NCI-H2107 treated with DMSO at 0.1 percent for 48 hours (cell line): ENCODE results near the gene NAT8L.

ENCODE experiments used
- DNase-seq: peaks from one replicate; lab custom pipeline; 2025; ENCODE audit not compliant: unreplicated experiment; lab: John Stamatoyannopoulos, UW

Gene NAT8L

DNA sequence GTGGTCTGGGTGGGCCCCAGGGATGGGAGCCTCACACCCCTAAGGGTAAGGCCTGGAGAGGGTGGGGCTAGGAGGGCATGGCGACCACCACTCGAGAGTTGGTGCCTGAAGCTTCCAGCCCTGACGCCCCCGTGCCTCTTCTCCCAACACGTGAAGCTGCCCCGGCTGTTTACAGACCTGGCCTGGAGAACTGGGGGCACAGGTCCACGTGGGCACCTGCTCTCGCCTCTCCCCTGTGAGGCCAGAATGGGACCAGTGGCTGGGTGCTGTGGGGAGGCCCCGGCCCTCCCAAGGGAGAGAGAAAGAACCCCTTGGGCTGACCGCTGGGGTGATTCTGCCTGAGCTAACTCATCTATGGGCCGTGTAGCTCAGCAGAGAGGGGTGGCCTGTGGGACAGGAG, 15.5 kb downstream of the NAT8L start:
- DNase-seq = no peak

DNA sequence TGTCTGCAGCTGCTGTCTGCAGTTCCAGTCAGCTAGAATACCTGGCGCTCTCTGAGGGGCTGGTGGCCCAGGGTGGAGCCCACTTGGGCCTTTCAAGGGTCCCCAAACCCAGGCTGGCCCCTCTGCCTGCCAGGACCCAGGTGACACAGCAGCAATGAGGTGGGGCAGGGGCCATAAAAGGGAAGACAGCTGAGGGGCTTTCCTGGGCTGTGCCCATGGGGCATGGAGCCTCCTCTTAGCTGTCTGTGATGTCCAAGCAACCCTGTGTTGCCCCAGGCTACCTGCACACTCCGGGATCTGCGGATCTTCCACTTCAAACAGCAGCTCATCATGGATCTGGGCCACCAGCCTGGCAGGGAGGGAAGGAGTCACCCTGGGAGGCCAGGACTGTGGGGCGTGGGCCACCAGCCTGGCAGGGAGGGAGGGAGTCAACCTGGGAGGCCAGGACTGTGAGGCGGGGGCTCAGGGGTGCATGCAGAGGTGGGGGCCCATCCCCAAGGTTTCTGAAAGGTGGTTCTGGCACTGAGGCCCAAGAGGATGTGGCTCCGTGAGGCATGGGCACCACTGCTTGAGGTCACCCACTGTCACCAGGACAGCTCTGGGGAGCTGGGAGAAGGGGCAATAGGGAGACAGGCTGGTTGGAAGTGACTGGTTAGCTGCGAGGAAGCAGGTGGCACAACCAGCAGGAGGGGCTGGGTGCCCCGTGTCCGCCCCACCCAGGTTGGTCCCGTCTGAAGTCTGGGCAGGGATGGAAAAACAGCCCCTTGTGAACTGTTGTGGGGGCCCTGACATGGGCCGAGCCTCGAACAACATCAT, 16.3 kb downstream of the NAT8L start:
- DNase-seq = no peak

DNA sequence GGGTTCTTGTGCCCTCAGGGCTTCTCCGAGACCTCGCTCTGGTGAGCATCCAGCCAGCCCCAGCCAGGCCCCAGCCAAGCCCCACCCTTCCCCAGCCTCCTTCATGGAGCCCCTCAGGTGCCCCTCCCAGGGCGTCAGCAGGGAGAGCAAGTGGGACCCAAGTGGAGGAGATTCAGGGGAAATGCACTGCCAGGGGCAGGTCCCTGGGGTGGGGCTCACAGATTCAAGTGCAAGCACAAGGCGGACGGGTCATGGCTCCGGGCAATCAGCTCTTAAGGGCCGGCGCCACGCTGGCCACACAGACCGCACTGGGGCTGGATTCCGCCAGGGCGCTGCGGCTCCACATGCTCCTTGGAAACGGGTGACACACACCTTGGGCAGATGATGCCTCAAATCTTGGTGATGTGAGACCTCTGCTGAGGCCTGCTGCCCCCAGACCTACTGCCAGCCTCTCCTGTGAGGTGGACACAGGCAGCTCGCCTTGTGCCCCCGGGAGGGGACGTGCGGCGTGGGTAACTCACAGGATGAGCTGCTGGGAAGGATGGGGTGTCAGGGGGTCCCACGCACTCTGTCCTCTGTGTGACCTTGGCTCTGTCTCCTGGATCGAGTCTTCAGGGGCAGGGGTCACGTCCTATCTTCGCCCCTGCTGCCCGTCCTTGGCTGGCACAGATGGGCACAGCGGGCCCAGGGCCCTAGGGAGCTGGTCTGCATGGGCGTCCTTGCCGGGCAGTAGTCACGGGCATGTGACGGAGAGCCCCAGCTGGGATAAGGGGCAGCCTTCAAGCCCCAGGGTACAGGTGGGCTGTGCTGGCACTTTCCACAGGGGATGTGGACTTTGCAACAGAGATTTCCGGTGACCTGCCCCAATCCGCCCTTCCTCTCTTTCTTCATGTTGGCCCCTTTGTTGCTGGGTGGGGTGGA, 17.1 kb downstream of the NAT8L start:
- no peak for DNase-seq

DNA sequence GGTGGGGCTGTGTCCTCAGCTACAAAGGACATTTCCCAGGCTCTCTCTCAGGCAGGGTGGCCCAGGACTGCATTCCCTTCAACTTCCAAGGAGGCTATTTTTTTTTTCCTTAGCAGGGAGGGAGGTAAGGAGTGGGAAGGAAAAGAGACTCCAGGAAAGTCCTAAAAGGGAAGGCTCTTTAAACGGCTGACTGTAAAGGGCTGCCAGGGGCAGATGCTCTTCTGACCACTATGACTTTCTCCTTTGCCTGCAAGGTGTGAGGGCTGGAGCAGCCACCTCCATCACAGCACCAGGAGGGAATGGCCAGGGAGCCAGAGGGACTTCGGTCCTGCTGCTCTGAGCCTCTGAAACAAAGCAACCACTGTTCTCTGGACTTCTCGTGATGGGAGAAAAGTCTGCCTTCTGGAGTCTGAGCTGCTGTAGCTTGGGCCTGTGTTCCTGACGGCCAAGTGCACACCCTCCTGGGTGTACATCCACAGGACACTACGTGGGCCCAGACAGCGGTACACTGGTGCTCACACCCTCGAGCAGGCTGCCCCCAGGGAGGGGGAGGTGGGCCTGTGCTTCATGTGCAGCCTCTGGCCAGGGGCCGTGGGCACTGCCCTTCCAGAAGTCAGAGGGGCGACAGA, 17.9 kb downstream of the NAT8L start:
- DNase-seq = no peak

DNA sequence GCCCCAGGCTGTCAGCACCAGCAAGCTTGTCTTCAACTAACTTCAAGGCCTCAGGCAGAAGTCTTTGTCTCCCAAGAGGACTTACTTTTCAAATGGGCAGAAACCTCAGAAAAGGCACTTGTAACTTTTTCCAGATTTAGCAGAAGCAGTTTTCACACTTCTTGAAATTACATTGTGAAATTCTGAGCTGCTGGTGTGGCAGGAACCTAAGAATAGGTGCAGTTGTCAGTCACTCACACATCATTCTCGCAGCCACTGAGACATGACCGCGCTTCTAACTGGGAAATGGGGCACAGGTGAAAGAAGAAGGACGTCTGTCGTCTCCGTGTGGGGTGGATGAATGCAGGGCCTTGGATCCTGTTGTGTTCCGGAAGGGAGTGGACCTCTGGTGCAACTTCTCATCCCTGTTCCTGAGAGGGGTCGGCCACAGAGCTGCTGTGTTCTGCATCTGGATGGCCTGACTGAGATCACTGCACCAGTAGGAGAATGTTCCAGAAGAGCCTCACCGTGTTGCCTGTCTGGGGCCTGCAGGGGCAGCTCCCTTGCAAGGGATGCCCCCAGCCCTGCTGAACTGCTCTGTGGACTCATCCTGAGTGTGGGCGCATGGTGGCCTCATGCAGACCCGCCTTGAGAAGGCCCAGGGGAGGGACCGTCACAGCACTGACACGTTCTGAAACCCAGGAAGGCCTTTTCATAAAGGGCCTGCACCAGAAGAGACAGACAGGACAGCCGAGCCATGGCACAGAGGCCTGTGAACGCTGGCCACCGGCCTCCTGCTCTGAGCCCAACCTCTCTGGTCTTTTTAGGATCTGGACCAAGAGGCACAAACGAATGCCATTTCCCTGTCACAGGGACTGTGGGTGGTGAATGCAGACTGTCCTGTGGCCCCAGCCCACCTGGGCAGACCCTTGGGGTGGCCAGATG, 18.7 kb downstream of the NAT8L start:
- DNase-seq = no peak

DNA sequence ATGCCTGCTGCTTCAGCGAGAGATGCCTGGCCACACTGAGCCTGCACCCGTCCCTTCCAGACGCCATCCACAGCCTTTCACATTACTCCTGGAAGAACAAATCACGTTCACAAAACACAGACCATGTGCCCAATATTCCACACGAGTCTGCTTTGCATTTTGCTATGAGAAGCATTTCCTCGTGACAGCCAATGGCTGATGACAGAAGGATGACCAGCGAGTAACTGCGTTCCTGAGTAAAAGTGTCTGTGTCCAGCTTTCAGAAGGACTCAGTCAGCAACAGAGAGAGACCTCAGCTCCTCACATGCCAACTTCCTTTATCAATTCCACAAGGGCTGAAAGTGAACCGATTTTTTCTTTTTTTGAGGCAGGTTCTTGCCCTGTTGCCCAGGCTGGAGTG, 19.5 kb downstream of the NAT8L start:
- no peak for DNase-seq

GRCh38 chr4:2079006-2079405, 19.9 kb downstream of the NAT8L start:
- DNase-seq = no peak

GRCh38 chr4:2079926-2080325, 20.8 kb downstream of the NAT8L start:
- no peak for DNase-seq

GRCh38 chr4:2080429-2081300, 21.5 kb downstream of the NAT8L start:
- no peak for DNase-seq

GRCh38 chr4:2081540-2081939, 22.4 kb downstream of the NAT8L start:
- DNase-seq = no peak

- no peak for DNase-seq
These were observed 23.0 kb downstream of the NAT8L start for GRCh38 chr4:2082118-2082517.

DNA sequence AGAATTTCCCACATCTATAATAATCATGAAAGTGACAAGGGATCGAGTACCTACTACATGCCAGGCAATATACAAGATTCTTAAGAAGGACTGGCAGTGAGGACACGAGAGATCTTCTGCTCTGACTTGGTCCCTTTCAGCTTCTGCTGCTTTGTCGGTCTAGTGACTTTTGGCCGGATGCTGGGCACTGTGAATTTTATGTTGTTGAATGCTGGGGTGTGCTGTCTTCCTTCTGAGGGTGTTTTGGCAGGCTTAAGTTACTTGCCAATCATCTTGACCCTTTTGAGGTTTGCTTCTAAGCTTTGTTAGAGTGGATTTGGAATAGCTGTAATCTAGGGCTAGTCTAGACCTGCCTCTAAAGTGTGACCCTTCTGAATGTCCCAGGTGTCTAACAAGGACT, 23.5 kb downstream of the NAT8L start:
- DNase-seq = no peak

DNA sequence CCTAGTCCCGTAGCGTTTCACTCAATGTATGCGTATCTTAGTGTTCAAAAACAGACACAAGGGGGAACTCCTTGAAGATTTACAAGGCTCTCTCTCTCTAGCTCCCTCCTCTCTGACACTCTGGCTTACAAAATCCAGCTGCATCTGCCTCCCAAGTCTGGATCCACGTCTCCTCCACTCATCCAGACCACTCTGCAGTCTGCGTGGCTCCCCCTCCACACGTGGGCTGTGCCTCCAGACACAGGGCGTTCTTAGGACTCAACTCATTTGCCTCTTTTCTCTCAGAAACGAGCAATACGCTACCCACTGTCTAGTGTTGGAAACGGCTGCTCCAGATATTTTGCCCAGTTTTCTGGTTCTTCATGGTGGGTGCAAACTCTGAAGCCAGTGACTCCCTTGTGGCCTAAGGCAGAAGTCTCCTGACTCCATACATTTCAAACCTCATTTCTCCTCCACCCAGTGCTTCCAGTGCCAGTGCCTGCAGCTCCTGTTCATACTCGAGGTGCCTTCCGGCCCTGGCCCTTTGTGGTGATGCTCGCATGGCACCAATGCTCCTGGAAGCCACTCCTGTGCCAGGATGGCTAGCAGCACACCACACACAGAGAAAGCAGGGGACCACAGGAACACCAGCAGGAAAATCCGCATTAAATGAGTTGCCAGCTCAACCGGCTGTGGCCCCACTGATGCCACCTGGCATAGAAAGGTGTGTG, 24.1 kb downstream of the NAT8L start:
- DNase-seq = no peak

DNA sequence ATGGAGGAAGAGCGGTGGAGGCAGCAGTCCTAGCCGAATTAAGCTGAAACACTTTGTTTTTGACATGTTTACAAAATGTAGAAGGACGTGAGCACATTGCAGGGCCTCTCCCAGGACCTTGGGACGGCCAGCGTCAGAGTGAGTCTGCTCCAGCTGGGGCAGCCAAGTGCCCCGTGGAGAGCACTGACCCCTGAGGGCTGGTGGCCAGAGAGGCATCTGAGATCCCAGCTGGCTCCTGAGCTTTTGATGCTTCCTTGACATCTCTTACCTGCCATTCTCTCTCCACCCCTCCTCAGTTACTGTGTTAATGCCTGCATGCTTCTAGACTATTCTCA, 24.7 kb downstream of the NAT8L start:
- no peak for DNase-seq

- DNase-seq = no peak
These were observed 25.2 kb downstream of the NAT8L start for GRCh38 chr4:2084316-2084715.

- no peak for DNase-seq
These were observed 26.4 kb downstream of the NAT8L start for GRCh38 chr4:2085496-2085901.

DNA sequence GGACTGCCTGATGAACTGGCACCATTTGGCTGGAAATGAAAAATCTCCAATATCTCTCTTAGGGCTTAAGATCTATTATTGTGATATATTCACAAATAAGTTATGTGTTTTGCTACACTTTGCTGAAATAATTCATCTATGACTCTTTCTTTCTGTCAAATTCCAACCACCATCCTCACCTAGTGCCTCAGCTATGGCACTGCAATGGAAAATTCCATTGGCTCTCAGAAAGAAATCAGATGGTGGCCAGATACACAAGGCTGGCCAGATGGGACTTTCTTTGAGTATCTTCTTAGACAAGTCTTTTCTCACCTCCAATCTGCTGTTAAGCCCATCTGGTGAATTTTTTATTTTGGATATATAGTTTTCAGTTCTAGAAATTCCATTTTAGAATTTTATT, 28.0 kb downstream of the NAT8L start:
- DNase-seq = no peak

- no peak for DNase-seq
These were observed 30.1 kb downstream of the NAT8L start for GRCh38 chr4:2089222-2089621.

- DNase-seq = no peak
These were observed 31.5 kb downstream of the NAT8L start for GRCh38 chr4:2090642-2091041.
